K562 (cell line): ENCODE results near the gene PTPN11. TPM values are rescaled to one million over a fixed set of nuclear protein-coding genes. Genes with fewer than 3 reads are reported as not detected.

ENCODE experiments used
- CREB5 ChIP-seq: fragments of 250-450 bp; sonication (Bioruptor Pico); IDR thresholded peaks from 2 replicates; pipeline ENCODE4 v1.5.0; 2020; ENCODE audit warnings: mild to moderate bottlenecking
- GATAD2A ChIP-seq: fragments of 450-650 bp; IDR thresholded peaks from 2 replicates; pipeline ENCODE4 v1.6.1; 2017
- HDAC1 ChIP-seq, 2 experiments: fragments of 450-650 bp; IDR thresholded peaks; 2 replicates each; pipeline ENCODE4 v1.6.1; 2016 to 2017; ENCODE audit warnings: inconsistent platforms in 1 of 2, mild to moderate bottlenecking in 1 of 2, moderate library complexity in 1 of 2
- HLTF ChIP-seq: fragments of 450-650 bp; IDR thresholded peaks from 2 replicates; pipeline ENCODE4 v1.6.1; 2016
- HMGN3 ChIP-seq: IDR thresholded peaks from 2 replicates; pipeline ENCODE4 v1.6.1; 2011; ENCODE audit warnings: borderline replicate concordance, low read depth, mild to moderate bottlenecking, mixed read lengths, low read length; ENCODE audit not compliant: insufficient read length; ENCODE audit errors: extremely low read depth
- TCF3 ChIP-seq: sonication (generic); formaldehyde crosslinking; IDR thresholded peaks from 2 replicates; pipeline ENCODE4 v1.4.0; 2020; ENCODE audit warnings: mild to moderate bottlenecking, missing genetic modification reagents
- TGIF2 ChIP-seq: sonication (generic); formaldehyde crosslinking; IDR thresholded peaks from 2 replicates; pipeline ENCODE4 v1.8.1; 2022; ENCODE audit warnings: mild to moderate bottlenecking, missing genetic modification reagents, moderate library complexity
- ZFPM2 ChIP-seq: fragments of 250-450 bp; sonication (Bioruptor Pico); IDR thresholded peaks from 2 replicates; pipeline ENCODE4 v1.5.1; 2022; ENCODE audit warnings: mild to moderate bottlenecking
- ZFX ChIP-seq: sonication (generic); formaldehyde crosslinking; IDR thresholded peaks from 2 replicates; pipeline ENCODE4 v1.8.0; 2022; ENCODE audit warnings: mild to moderate bottlenecking, missing genetic modification reagents, moderate library complexity
- ZNF282 ChIP-seq: sonication (generic); formaldehyde crosslinking; IDR thresholded peaks from 2 replicates; pipeline ENCODE4 v1.8.1; 2023; ENCODE audit warnings: missing genetic modification reagents
- ZNF354B ChIP-seq: fragments of 250-450 bp; sonication (Bioruptor Pico); IDR thresholded peaks from 2 replicates; pipeline ENCODE4 v1.4.0; 2020
- ZNF639 ChIP-seq, 2 experiments: fragments of 200-800 bp in 1 of 2; sonication (Bioruptor generic) in 1 of 2; sonication (generic) in 1 of 2; formaldehyde crosslinking in 1 of 2; IDR thresholded peaks in 1 of 2; conservative IDR thresholded peaks in 1 of 2; 2 replicates each; pipeline versions ENCODE4 v1.5.0 to v1.6.1; 2016 to 2020; ENCODE audit warnings: missing compliant biosample characterization in 1 of 2, missing genetic modification characterization in 1 of 2, missing genetic modification reagents in 1 of 2
- ZNF785 ChIP-seq: fragments of 250-450 bp; sonication (Bioruptor Pico); IDR thresholded peaks from 2 replicates; pipeline ENCODE4 v1.4.0; 2020; ENCODE audit warnings: mild to moderate bottlenecking
- polyA plus RNA-seq, 8 experiments: library from polyadenylated mRNA; depleted of rRNA in 4 of 8; stranded (reverse) in 5 of 8; unstranded in 3 of 8; fragments of >200 nt; fragmentation: Nextera tagmentation in 2 of 8; fragmentation: Illumina TruSeq in 1 of 8; extraction: Ambion mirVana in 2 of 8; extraction: Trizol in 1 of 8; gene quantifications; 2 replicates each; pipeline versions ENCODE4 v1.2.1 to v1.2.3, GENCODE V29; 2011 to 2014; ENCODE audit warnings: inconsistent platforms in 1 of 8, missing spikeins in 1 of 8
- total RNA-seq, 7 experiments: library from RNA; depleted of rRNA in 6 of 7; stranded (reverse); fragments of >200 nt in 6 of 7; fragmentation: Illumina TruSeq in 2 of 7; extraction: Trizol in 2 of 7; gene quantifications; 2 replicates each; pipeline versions ENCODE4 v1.2.1 to v1.2.3, GENCODE V29; 2011 to 2021; ENCODE audit warnings: low replicate concordance in 1 of 7
- TF ChIP-seq, protein P1 (sequence below): fragments of 450-650 bp; IDR thresholded peaks from 2 replicates; pipeline ENCODE4 v1.6.1; 2018; ENCODE audit not compliant: partially characterized antibody
- TF ChIP-seq, protein P2 (sequence below), 2 experiments: IDR thresholded peaks in 1 of 2; conservative IDR thresholded peaks in 1 of 2; 2 replicates each; pipeline ENCODE4 v1.6.1; 2016; ENCODE audit warnings: low read depth in 2 of 2, mild to moderate bottlenecking in 1 of 2, missing compliant biosample characterization in 1 of 2, missing genetic modification characterization in 1 of 2, moderate library complexity in 1 of 2

PTPN11 gene
- total and polyA plus RNA-seq, 9 of the 15 experiments (the other 6 are each of a cell fraction or from before 2014, with no cell fraction given) = 22.5 to 126 (median 79.7) TPM

GRCh38 chr12:112413855-112414625 lies 4.7 kb upstream of the PTPN11 start (continued):
- TF ChIP-seq CREB5 (CRISPR knock-in tag) (no peak), HMGN3 (no peak), ZFPM2 (CRISPR knock-in tag) (no peak), ZNF639 (CRISPR knock-in tag; conservative IDR thresholded peaks at IDR 0.05 in 1 of 2, IDR thresholded peaks at IDR 0.05 in 1 of 2) (peak in 1 of 2 experiments; percentile 43; a peak in 1 of 4 replicates), TCF3 (peak; percentile 56), GATAD2A (no peak), TGIF2 (CRISPR knock-in tag) (no peak), ZNF354B (CRISPR knock-in tag) (no peak), ZFX (peak; percentile 40; the same call in 1 of the 2 replicates), ZNF282 (CRISPR knock-in tag) (no peak), HDAC1 (IDR thresholded peaks at IDR 0.05) (0 out of 4 replicates have a peak, but pooled peaks of 1 of the 2 experiments have one; percentile 21), HLTF (no peak), ZNF785 (CRISPR knock-in tag) (no peak)
- TF ChIP-seq, protein P1, sequence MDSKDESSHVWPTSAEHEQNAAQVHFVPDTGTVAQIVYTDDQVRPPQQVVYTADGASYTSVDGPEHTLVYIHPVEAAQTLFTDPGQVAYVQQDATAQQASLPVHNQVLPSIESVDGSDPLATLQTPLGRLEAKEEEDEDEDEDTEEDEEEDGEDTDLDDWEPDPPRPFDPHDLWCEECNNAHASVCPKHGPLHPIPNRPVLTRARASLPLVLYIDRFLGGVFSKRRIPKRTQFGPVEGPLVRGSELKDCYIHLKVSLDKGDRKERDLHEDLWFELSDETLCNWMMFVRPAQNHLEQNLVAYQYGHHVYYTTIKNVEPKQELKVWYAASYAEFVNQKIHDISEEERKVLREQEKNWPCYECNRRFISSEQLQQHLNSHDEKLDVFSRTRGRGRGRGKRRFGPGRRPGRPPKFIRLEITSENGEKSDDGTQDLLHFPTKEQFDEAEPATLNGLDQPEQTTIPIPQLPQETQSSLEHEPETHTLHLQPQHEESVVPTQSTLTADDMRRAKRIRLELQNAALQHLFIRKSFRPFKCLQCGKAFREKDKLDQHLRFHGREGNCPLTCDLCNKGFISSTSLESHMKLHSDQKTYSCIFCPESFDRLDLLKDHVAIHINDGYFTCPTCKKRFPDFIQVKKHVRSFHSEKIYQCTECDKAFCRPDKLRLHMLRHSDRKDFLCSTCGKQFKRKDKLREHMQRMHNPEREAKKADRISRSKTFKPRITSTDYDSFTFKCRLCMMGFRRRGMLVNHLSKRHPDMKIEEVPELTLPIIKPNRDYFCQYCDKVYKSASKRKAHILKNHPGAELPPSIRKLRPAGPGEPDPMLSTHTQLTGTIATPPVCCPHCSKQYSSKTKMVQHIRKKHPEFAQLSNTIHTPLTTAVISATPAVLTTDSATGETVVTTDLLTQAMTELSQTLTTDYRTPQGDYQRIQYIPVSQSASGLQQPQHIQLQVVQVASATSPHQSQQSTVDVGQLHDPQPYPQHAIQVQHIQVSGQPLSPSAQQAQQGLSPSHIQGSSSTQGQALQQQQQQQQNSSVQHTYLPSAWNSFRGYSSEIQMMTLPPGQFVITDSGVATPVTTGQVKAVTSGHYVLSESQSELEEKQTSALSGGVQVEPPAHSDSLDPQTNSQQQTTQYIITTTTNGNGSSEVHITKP = peak; percentile 5
- TF ChIP-seq, protein P2, sequence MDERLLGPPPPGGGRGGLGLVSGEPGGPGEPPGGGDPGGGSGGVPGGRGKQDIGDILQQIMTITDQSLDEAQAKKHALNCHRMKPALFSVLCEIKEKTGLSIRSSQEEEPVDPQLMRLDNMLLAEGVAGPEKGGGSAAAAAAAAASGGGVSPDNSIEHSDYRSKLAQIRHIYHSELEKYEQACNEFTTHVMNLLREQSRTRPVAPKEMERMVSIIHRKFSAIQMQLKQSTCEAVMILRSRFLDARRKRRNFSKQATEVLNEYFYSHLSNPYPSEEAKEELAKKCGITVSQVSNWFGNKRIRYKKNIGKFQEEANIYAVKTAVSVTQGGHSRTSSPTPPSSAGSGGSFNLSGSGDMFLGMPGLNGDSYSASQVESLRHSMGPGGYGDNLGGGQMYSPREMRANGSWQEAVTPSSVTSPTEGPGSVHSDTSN (CRISPR knock-in tag; IDR thresholded peaks at IDR 0.05; ENCODE audit: low read depth) = no peak
- TF ChIP-seq, protein P2 (tag; conservative IDR thresholded peaks at IDR 0.05; ENCODE audit: low read depth) = peak; percentile 62
